Parathyroid adenoma (tissue), 2 donors: Measurements from ENCODE around the gene CUX1.

ENCODE experiments used
- H2AFZ ChIP-seq: fragments of 300-600 bp; sonication (generic); one replicate; pipeline ENCODE4 v1.7.0; 2017; ENCODE audit warnings: antibody characterized with exemption, mild to moderate bottlenecking
- H3K27ac ChIP-seq: fragments of 300-600 bp; sonication (generic); one replicate; pipeline ENCODE4 v1.7.0; 2017
- H3K27me3 ChIP-seq: fragments of 300-600 bp; sonication (generic); one replicate; pipeline ENCODE4 v1.7.0; 2017; ENCODE audit warnings: low read length; ENCODE audit not compliant: control insufficient read depth, insufficient read depth
- H3K36me3 ChIP-seq: fragments of 300-600 bp; sonication (generic); one replicate; pipeline ENCODE4 v1.7.0; 2017; ENCODE audit warnings: low read length; ENCODE audit not compliant: control insufficient read depth, insufficient read depth
- H3K4me1 ChIP-seq: fragments of 300-600 bp; sonication (generic); one replicate; pipeline ENCODE4 v1.7.0; 2017; ENCODE audit warnings: control low read depth
- H3K4me2 ChIP-seq: fragments of 300-600 bp; sonication (generic); one replicate; pipeline ENCODE4 v1.7.0; 2017; ENCODE audit warnings: low read length
- H3K4me3 ChIP-seq: fragments of 300-600 bp; sonication (generic); one replicate; pipeline ENCODE4 v1.7.0; 2017; ENCODE audit warnings: low read depth, low read length
- H3K79me2 ChIP-seq: fragments of 300-600 bp; sonication (generic); one replicate; pipeline ENCODE4 v1.7.0; 2017; ENCODE audit warnings: control low read depth
- H3K9ac ChIP-seq: fragments of 300-600 bp; sonication (generic); one replicate; pipeline ENCODE4 v1.7.0; 2017; ENCODE audit warnings: mild to moderate bottlenecking
- H3K9me3 ChIP-seq: fragments of 300-600 bp; sonication (generic); one replicate; pipeline ENCODE4 v1.7.0; 2017; ENCODE audit warnings: low read length; ENCODE audit not compliant: control insufficient read depth
- CTCF ChIP-seq: fragments of 300-600 bp; sonication (generic); IDR thresholded peaks from one replicate; pipeline ENCODE4 v1.7.0; 2017; ENCODE audit warnings: antibody characterized with exemption, mild to moderate bottlenecking
- donor health status: primary hyperparathyroidism.

The CUX1 gene

GRCh38 chr7:101817471-101818286, at the start of gene CUX1:
Gene CUX1, plus strand, starts transcription at chr7:101817626. Its CDS starts 14 bp downstream, at chr7:101817640.
- Histone ChIP-seq H3K27me3 (no peaks in the 10 kb centered on the region), H3K9ac (no peak within 1 kb of the TSS), H2AFZ (peak within 1 kb of the TSS; percentile 60), H3K9me3 (no peaks in the 10 kb centered on the region), H3K4me3 (peak within 1 kb of the TSS; percentile 60), H3K4me2 (peak within 1 kb of the TSS; percentile 79), H3K27ac (no peak within 1 kb of the TSS), H3K36me3 (no peaks in the 10 kb centered on the region), H3K4me1 (no peaks in the 10 kb centered on the region), H3K79me2 (peaks cover 20% of the 10 kb centered on the region)
- no peak for TF ChIP-seq CTCF

GRCh38 chr7:101768280-101768679, 49.1 kb upstream of the CUX1 start:
- Histone ChIP-seq H3K36me3 (no peaks in the 10 kb centered on the region), H3K9me3 (no peaks in the 10 kb centered on the region)
- TF ChIP-seq CTCF = no peak

GRCh38 chr7:101770466-101770865, 47.0 kb upstream of the CUX1 start:
- Histone ChIP-seq H3K9ac (no peak overlapping the region), H3K4me3 (no peak overlapping the region), H3K9me3 (no peaks in the 10 kb centered on the region), H3K4me1 (no peaks in the 10 kb centered on the region), H2AFZ (no peak overlapping the region), H3K27ac (no peak overlapping the region), H3K4me2 (no peak overlapping the region), H3K79me2 (no peaks in the 10 kb centered on the region), H3K27me3 (no peaks in the 10 kb centered on the region), H3K36me3 (no peaks in the 10 kb centered on the region)
- TF ChIP-seq CTCF = no peak

More at GRCh38 chr7:101768280-101768679, 49.1 kb upstream of the CUX1 start:
- Histone ChIP-seq H3K4me3 (no peak overlapping the region), H3K79me2 (no peaks in the 10 kb centered on the region), H3K9ac (no peak overlapping the region), H3K4me1 (no peaks in the 10 kb centered on the region), H3K4me2 (no peak overlapping the region), H2AFZ (no peak overlapping the region), H3K27ac (no peak overlapping the region), H3K27me3 (no peaks in the 10 kb centered on the region)

GRCh38 chr7:101772508-101773211, 44.8 kb upstream of the CUX1 start:
- no peak for TF ChIP-seq CTCF
- H3K79me2 ChIP-seq = no peaks in the 10 kb centered on the region
- no peaks in the 10 kb centered on the region for H3K9me3 ChIP-seq
- H3K4me1 ChIP-seq = no peaks in the 10 kb centered on the region
- H3K36me3 ChIP-seq = no peaks in the 10 kb centered on the region
- H3K9ac ChIP-seq = no peak overlapping the region
- no peak overlapping the region for H3K4me2 ChIP-seq
- no peaks in the 10 kb centered on the region for H3K27me3 ChIP-seq
- H2AFZ ChIP-seq = no peak overlapping the region
- H3K27ac ChIP-seq = no peak overlapping the region
- H3K4me3 ChIP-seq = no peak overlapping the region
